Type B pancreatic cell (in vitro differentiated cells): ENCODE results near the gene FAM174A. TPM values are rescaled to one million over a fixed set of nuclear protein-coding genes. Genes with fewer than 3 reads are reported as not detected.
A peak's percentile ranks its signal among the peaks of the same experiment; 100 is the strongest.

Source experiments
- DNase-seq: peaks from one replicate; pipeline ENCODE4 v3.0.0; 2021; ENCODE audit warnings: mixed read lengths; ENCODE audit not compliant: unreplicated experiment; ENCODE audit errors: extremely low spot score
- H3K27ac Mint-ChIP-seq: 2 replicates; pipeline ENCODE4 v1.8.0; 2021; ENCODE audit warnings: mild to moderate bottlenecking, mixed read lengths
- H3K27me3 Mint-ChIP-seq: 2 replicates; pipeline ENCODE4 v1.8.0; 2021; ENCODE audit warnings: mixed read lengths
- H3K36me3 Mint-ChIP-seq: 2 replicates; pipeline ENCODE4 v1.8.0; 2021; ENCODE audit warnings: mixed read lengths
- H3K4me1 Mint-ChIP-seq: one replicate; pipeline ENCODE4 v1.8.0; 2021; ENCODE audit warnings: mixed read lengths; ENCODE audit not compliant: unreplicated experiment
- H3K4me3 Mint-ChIP-seq: 2 replicates; pipeline ENCODE4 v1.8.0; 2021; ENCODE audit warnings: mild to moderate bottlenecking, mixed read lengths
- H3K9me3 Mint-ChIP-seq: 2 replicates; pipeline ENCODE4 v1.8.0; 2021; ENCODE audit warnings: mixed read lengths
- long read RNA-seq: library from polyadenylated mRNA; unstranded; transcript quantifications from one replicate; pipeline ENCODE4 v2.0.0, GENCODE V29; 2020
- total RNA-seq: library from RNA; stranded (reverse); gene quantifications from 2 replicates; pipeline ENCODE4 v1.2.1, GENCODE V29; 2021; ENCODE audit warnings: low replicate concordance
- TF ChIP-seq, protein P1 (sequence below): fragments of 200-600 bp; sonication (generic); conservative IDR thresholded peaks from 2 replicates; pipeline ENCODE4 v1.5.0; 2021; ENCODE audit warnings: antibody characterized with exemption, mild to moderate bottlenecking

Gene FAM174A
- 14.2 and 17.8 TPM in 2 replicates for total RNA-seq
- long read RNA-seq, transcript FAM174A-201 (3 exons, 1,356 nt): major isoform, 21 of 22 reads
- long read RNA-seq, partial matches to known transcripts: 1 of 22 reads
- long read RNA-seq, other reads (novel, unspliced or antisense): 0 of 22 reads

DNA sequence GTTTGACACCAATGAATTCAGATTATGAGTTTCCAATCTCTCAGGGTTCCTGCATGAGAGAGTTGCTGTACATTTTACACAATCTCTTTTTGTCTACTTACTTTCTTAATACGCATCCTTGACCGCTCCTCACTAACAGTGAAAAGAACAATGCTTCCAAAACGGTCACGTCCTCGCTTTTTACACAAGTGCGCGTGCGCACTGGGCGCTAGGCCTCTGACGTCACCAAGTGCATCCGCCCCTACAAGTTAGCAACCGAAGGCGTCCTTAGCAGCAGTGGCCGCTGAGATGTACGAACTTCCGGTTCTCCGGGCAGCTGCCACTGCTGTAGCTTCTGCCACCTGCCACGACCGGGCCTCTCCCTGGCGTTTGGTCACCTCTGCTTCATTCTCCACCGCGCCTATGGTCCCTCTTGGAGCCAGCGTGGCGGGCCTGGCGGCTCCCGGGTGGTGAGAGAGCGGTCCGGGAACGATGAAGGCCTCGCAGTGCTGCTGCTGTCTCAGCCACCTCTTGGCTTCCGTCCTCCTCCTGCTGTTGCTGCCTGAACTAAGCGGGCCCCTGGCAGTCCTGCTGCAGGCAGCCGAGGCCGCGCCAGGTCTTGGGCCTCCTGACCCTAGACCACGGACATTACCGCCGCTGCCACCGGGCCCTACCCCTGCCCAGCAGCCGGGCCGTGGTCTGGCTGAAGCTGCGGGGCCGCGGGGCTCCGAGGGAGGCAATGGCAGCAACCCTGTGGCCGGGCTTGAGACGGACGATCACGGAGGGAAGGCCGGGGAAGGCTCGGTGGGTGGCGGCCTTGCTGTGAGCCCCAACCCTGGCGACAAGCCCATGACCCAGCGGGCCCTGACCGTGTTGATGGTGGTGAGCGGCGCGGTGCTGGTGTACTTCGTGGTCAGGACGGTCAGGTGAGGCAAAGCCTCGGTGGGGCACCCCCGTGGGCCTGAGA, at the start of gene FAM174A:
TSS of gene FAM174A (plus strand) at position 315 of the 946 bp plus-strand sequence. CDS start at position 472, 157 bp downstream.
- peaks cover 13% of the 10 kb centered on the region for H3K9me3 Mint-ChIP-seq
- H3K4me1 Mint-ChIP-seq: peaks cover 21% of the 10 kb centered on the region
- peaks cover 25% of the 10 kb centered on the region for H3K36me3 Mint-ChIP-seq
- peak within 1 kb of the TSS; percentile 94 for H3K27ac Mint-ChIP-seq
- H3K27me3 Mint-ChIP-seq: no peaks in the 10 kb centered on the region
- H3K4me3 Mint-ChIP-seq: peak within 1 kb of the TSS; percentile 95
- DNase-seq: peak; percentile 94
- TF ChIP-seq, protein P1, sequence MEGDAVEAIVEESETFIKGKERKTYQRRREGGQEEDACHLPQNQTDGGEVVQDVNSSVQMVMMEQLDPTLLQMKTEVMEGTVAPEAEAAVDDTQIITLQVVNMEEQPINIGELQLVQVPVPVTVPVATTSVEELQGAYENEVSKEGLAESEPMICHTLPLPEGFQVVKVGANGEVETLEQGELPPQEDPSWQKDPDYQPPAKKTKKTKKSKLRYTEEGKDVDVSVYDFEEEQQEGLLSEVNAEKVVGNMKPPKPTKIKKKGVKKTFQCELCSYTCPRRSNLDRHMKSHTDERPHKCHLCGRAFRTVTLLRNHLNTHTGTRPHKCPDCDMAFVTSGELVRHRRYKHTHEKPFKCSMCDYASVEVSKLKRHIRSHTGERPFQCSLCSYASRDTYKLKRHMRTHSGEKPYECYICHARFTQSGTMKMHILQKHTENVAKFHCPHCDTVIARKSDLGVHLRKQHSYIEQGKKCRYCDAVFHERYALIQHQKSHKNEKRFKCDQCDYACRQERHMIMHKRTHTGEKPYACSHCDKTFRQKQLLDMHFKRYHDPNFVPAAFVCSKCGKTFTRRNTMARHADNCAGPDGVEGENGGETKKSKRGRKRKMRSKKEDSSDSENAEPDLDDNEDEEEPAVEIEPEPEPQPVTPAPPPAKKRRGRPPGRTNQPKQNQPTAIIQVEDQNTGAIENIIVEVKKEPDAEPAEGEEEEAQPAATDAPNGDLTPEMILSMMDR: no peak

DNA sequence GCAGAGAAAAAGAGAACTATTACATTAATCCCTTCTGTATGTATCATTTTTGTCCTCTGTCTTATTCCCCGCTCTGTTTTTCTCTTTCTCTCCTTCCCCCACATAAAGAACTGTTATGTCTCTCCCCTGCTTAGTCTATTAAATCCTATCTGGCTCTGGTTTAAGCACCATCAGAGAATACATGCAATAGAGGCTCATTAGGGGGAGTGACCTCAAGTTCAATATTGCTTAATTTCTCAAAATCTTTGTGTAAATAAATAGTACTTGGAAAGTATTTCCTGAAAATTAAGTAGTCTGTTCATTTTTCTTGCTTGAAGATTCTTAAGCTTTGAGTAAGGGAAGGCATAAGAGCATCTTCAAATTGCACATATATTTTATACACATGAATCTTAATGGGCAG, 41.2 kb upstream of the FAM174A start:
- no peak for DNase-seq
- Mint-ChIP-seq H3K27ac (no peak overlapping the region), H3K9me3 (no peaks in the 10 kb centered on the region), H3K4me3 (no peak overlapping the region), H3K4me1 (no peaks in the 10 kb centered on the region), H3K27me3 (no peaks in the 10 kb centered on the region), H3K36me3 (no peaks in the 10 kb centered on the region)
- TF ChIP-seq, protein P1: no peak

DNA sequence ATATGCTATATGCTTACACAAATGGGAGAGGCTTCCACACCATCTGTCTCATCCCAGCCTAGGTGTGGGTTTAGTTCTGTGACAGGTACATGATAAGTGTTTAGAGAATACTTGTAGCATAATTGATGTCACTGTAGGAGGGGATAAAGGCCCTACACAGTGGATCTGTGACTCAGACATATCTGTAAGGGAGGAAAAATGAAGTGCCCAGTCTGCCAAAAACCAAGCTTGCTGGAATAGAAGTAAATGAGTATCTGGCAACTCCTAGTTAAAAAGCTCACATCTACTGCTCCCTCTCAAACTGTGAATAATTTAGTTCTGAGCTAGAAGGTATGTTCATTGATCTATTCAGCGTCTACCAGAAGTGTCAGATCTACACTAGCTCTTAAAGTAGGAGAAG, 38.9 kb upstream of the FAM174A start:
- TF ChIP-seq, protein P1: no peak
- Mint-ChIP-seq H3K4me1 (no peaks in the 10 kb centered on the region), H3K27me3 (no peaks in the 10 kb centered on the region), H3K27ac (no peak overlapping the region), H3K9me3 (no peaks in the 10 kb centered on the region), H3K36me3 (no peaks in the 10 kb centered on the region), H3K4me3 (no peak overlapping the region)
- no peak for DNase-seq

DNA sequence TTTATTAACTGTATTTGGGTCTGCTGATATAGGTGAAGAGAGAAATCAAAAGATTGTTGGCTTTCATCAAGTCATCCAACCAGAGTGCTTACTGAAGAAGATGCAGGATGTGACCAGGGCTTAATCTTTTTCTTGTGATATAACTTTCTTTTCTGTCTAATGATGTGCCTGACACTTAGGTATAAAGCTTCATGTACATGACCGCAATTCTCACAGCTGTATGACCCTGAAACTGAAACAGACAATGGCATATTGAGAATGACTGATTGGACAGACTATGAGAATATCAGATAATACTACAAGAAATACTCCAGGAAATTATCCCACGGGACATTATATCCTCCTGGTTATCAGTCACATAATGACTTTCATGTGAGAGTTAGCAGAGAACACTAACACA, 32.5 kb upstream of the FAM174A start:
- H3K4me1 Mint-ChIP-seq: no peaks in the 10 kb centered on the region
- no peaks in the 10 kb centered on the region for H3K36me3 Mint-ChIP-seq
- no peak overlapping the region for H3K27ac Mint-ChIP-seq
- H3K4me3 Mint-ChIP-seq: no peak overlapping the region
- TF ChIP-seq, protein P1: no peak
- no peak for DNase-seq
- no peaks in the 10 kb centered on the region for H3K9me3 Mint-ChIP-seq
- H3K27me3 Mint-ChIP-seq: no peaks in the 10 kb centered on the region

DNA sequence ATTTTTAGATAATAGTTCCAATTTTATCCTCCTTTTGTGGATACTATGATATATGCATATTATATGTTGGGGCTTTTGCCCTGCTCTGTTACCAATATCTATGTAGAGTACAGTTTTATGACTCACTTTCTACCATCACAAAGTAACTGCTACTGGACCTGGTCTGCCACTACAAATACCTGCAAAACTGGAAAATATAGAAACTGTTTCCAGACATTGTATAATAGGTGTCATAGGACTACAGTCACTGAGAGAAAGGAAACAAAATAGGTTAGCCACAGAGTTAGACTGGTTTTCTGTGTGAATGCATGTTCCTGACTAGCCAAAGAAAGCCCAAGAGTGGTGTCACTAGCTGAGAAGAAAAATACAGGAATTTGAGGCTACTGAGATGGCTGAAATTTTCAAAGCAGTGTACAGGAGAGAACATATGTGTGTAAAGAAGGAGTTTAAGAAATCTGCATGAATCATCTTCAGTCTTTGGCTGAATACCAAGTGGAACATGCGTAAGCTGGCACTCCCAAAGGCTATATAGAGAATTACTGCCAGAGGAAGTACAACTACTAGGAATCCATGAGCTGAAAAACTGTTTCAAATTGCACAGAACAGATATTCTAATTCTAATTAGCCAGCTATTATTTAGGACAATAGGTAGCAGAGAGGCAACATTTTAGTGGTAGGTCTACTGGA, 29.0 kb upstream of the FAM174A start:
- no peak overlapping the region for H3K27ac Mint-ChIP-seq
- H3K36me3 Mint-ChIP-seq: no peaks in the 10 kb centered on the region
- H3K27me3 Mint-ChIP-seq: no peaks in the 10 kb centered on the region
- H3K9me3 Mint-ChIP-seq: no peaks in the 10 kb centered on the region
- no peak overlapping the region for H3K4me3 Mint-ChIP-seq
- TF ChIP-seq, protein P1: no peak
- H3K4me1 Mint-ChIP-seq: no peaks in the 10 kb centered on the region
- DNase-seq: no peak
